Testis (tissue), 2 donors: ENCODE measurements around the gene DENND10.

Experiments
- POLR2A ChIP-seq: fragments of 450-650 bp; IDR thresholded peaks from one replicate; pipeline ENCODE4 v1.6.1; 2017; ENCODE audit warnings: antibody characterized with exemption, mild to moderate bottlenecking, moderate library complexity
- TF ChIP-seq, protein P1 (sequence below), 3 experiments: fragments of 450-650 bp in 2 of 3; fragments of 200-600 bp in 1 of 3; sonication (generic) in 1 of 3; IDR thresholded peaks; one replicate each; pipeline ENCODE4 v1.5.1; 2016 to 2019; ENCODE audit warnings: antibody characterized with exemption in 3 of 3, mild to moderate bottlenecking in 2 of 3, moderate library complexity in 1 of 3

DNA sequence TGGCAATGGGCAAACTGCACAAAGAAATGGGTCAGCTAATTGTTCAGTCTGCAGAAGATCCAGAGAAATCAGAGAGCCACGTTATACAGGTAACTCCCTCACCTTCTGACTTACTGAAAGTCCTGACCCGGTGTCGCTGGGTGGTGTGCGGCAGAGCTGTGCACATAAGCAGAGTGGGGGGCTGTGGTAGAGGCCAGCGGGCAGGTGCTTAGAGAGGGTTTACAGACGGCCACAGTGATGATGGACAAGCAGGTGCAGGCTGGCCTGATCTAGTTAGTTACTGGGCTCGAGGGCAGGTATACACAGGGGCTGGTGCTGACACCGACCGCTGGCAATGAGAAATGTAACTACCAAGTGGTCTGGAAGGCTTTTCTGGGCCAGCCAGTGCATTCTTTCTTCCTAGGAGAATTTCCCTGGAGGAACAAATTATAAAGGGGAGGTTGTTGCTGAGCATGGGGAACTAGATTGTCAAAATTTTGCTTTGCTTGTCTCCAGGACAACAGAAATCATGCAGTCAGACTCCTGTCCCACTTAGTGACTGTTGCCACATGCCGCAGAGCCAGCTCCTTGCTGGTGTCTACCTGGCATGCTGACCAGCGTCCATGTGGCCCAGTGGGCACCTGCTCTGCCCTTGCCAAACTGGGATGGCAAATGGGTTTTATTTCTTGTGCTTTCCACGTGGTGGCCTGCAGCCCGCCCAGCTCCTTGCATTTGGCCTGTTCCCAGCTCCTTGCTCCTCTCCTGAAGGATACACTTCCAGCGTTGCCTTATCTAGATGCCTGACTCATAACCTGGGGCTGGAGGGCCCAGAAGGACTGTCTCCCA lies 28.8 kb downstream of the DENND10 start:
- no peak for TF ChIP-seq POLR2A
- TF ChIP-seq, protein P1, sequence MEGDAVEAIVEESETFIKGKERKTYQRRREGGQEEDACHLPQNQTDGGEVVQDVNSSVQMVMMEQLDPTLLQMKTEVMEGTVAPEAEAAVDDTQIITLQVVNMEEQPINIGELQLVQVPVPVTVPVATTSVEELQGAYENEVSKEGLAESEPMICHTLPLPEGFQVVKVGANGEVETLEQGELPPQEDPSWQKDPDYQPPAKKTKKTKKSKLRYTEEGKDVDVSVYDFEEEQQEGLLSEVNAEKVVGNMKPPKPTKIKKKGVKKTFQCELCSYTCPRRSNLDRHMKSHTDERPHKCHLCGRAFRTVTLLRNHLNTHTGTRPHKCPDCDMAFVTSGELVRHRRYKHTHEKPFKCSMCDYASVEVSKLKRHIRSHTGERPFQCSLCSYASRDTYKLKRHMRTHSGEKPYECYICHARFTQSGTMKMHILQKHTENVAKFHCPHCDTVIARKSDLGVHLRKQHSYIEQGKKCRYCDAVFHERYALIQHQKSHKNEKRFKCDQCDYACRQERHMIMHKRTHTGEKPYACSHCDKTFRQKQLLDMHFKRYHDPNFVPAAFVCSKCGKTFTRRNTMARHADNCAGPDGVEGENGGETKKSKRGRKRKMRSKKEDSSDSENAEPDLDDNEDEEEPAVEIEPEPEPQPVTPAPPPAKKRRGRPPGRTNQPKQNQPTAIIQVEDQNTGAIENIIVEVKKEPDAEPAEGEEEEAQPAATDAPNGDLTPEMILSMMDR (IDR thresholded peaks at IDR 0.05): no peak
